Kidney (tissue), 14 donors: ENCODE measurements around the gene FOXD3. TPM values are rescaled to one million over a fixed set of nuclear protein-coding genes. Genes with fewer than 3 reads are reported as not detected.

Experiments used
- DNase-seq, 5 donors: peaks; one replicate each; pipeline ENCODE4 v3.0.0-alpha.2; 2013 to 2020
- FAIRE-seq: peaks from 2 replicates; lab custom pipeline; 2012; peaks lifted over from hg19 to GRCh38; lab: Jason Lieb, UNC
- H3K27ac ChIP-seq, 2 donors: one replicate each; pipeline ENCODE4 v1.7.0; 2013; ENCODE audit warnings: low read depth in 2 of 2, low read length in 2 of 2, inconsistent platforms in 1 of 2
- H3K27me3 ChIP-seq: one replicate; pipeline ENCODE4 v1.7.1; 2013; ENCODE audit warnings: low read length, inconsistent platforms; ENCODE audit not compliant: control insufficient read depth, insufficient read depth
- H3K36me3 ChIP-seq, 3 donors: one replicate each; pipeline versions ENCODE4 v1.7.0 to v1.7.1; 2013; ENCODE audit warnings: low read length in 3 of 3, control low read depth in 1 of 3, inconsistent platforms in 1 of 3; ENCODE audit not compliant: insufficient read depth in 3 of 3, control insufficient read depth in 2 of 3
- H3K4me1 ChIP-seq, 3 donors: one replicate each; pipeline versions ENCODE4 v1.7.0 to v1.7.1; 2013; ENCODE audit warnings: low read length in 3 of 3, inconsistent platforms in 1 of 3, low read depth in 1 of 3; ENCODE audit not compliant: control insufficient read depth in 2 of 3, insufficient read depth in 2 of 3
- H3K4me3 ChIP-seq, 3 donors: one replicate each; pipeline versions ENCODE4 v1.7.0 to v1.8.1; 2013; ENCODE audit warnings: low read length in 3 of 3, control low read depth in 1 of 3, inconsistent platforms in 1 of 3
- H3K9ac ChIP-seq, 3 donors: one replicate each; pipeline versions ENCODE4 v1.7.0 to v1.7.1; 2013; ENCODE audit warnings: low read length in 3 of 3, control low read depth in 1 of 3, inconsistent platforms in 1 of 3
- H3K9me3 ChIP-seq, 3 donors: one replicate each; pipeline versions ENCODE4 v1.7.0 to v1.7.1; 2013; ENCODE audit warnings: low read length in 3 of 3, control low read depth in 1 of 3, inconsistent platforms in 1 of 3; ENCODE audit not compliant: control insufficient read depth in 2 of 3, insufficient read depth in 1 of 3
- intact Hi-C: fragments of 100-400 bp; cut with DNase I; formaldehyde crosslinking; loops from one replicate; pipeline ENCODE4 v1.11.1; 2022
- polyA plus RNA-seq: library from polyadenylated mRNA; stranded (reverse); fragments of 350-450 nt; fragmentation: Illumina TruSeq; extraction: RNeasy Lipid Tissue Mini Kit (QIAGEN cat#74804); gene quantifications from one replicate; pipeline ENCODE4 v1.2.3, GENCODE V29; 2014; ENCODE audit warnings: low read depth, low replicate concordance; ENCODE audit not compliant: insufficient read depth
- total RNA-seq: library from RNA; stranded (reverse); fragmentation: NEBNext Ultra II Directional; extraction: Animal tissue kit (Norgen Biotek cat#: 25700); gene quantifications from one replicate; pipeline ENCODE4 v1.2.1, GENCODE V29; 2021
- TF ChIP-seq, protein P1 (sequence below): IDR thresholded peaks from 3 replicates; pipeline ENCODE4 v1.5.1; 2012; ENCODE audit warnings: mild to moderate bottlenecking, moderate library complexity, borderline replicate concordance; ENCODE audit not compliant: insufficient read depth; ENCODE audit errors: extremely low read depth
- donor health status: control.
- donor health status: control.
- donor health status: control.
- donor health status: control.
- donor health status: control.
- donor health status: DM: yes; HTN: yes; CAD: no.
- donor health status: Normal renal cell carcinoma (clear cell type).

Gene FOXD3
- total and polyA plus RNA-seq, 2 donors from 2014 or later = 0.17 to 0.31 TPM

DNA sequence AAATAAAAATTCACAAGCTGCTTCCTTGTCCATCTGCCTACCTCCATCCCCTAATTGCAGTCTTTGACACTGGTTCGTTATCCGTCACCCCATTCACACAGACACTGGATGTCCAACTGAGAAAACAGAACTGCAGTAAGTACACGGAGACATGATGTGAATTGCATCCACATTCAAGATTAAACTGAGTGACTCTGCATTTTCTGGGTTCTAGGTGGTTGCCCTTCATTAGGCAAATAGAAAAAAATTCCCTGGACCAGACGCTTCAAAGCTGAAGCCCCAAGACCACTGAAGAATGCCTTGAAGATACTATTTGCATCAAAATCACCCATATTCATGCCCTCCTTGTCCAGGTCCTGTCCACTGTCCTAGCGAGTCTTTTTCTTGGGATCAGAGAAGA, 37.2 kb downstream of the FOXD3 start:
- no peak overlapping the region for H3K4me3 ChIP-seq
- no peak overlapping the region for H3K27ac ChIP-seq
- DNase-seq = no peak
- no peaks in the 10 kb centered on the region for H3K4me1 ChIP-seq
- H3K9ac ChIP-seq = no peak overlapping the region
- H3K27me3 ChIP-seq = no peaks in the 10 kb centered on the region
- TF ChIP-seq, protein P1, sequence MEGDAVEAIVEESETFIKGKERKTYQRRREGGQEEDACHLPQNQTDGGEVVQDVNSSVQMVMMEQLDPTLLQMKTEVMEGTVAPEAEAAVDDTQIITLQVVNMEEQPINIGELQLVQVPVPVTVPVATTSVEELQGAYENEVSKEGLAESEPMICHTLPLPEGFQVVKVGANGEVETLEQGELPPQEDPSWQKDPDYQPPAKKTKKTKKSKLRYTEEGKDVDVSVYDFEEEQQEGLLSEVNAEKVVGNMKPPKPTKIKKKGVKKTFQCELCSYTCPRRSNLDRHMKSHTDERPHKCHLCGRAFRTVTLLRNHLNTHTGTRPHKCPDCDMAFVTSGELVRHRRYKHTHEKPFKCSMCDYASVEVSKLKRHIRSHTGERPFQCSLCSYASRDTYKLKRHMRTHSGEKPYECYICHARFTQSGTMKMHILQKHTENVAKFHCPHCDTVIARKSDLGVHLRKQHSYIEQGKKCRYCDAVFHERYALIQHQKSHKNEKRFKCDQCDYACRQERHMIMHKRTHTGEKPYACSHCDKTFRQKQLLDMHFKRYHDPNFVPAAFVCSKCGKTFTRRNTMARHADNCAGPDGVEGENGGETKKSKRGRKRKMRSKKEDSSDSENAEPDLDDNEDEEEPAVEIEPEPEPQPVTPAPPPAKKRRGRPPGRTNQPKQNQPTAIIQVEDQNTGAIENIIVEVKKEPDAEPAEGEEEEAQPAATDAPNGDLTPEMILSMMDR = no peak
- intact Hi-C loops = no loop called here
- FAIRE-seq = no peak
- no peaks in the 10 kb centered on the region for H3K9me3 ChIP-seq
- H3K36me3 ChIP-seq = no peaks in the 10 kb centered on the region

DNA sequence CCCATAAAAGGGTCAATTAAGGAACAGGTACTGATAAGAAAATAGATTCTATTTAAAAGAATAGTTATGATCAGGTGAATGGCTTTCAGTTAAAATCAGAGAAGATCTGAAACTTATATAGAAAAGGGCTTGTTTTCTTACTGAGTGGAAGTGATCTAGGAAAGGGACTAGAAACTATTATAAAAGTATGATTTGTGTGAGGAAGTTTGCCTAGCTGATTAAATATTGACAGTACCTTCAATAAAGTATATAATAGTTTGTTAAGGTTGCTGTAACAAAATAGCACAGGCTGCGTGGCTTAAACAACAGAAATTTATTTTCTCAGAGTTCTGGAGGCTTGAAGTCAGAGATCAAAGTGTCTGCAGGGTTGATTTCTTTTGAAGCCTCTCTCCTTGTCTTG, 39.7 kb downstream of the FOXD3 start:
- H3K27ac ChIP-seq = no peak overlapping the region
- peaks cover 0 to 3% (median 0%) of the 10 kb centered on the region in 3 donors for H3K4me1 ChIP-seq
- DNase-seq (no peak), FAIRE-seq (no peak)
- H3K9ac ChIP-seq = no peak overlapping the region
- intact Hi-C loops = no loop called here
- no peaks in the 10 kb centered on the region for H3K27me3 ChIP-seq
- H3K36me3 ChIP-seq = no peaks in the 10 kb centered on the region
- TF ChIP-seq, protein P1 = no peak
- no peaks in the 10 kb centered on the region for H3K9me3 ChIP-seq
- no peak overlapping the region for H3K4me3 ChIP-seq

DNA sequence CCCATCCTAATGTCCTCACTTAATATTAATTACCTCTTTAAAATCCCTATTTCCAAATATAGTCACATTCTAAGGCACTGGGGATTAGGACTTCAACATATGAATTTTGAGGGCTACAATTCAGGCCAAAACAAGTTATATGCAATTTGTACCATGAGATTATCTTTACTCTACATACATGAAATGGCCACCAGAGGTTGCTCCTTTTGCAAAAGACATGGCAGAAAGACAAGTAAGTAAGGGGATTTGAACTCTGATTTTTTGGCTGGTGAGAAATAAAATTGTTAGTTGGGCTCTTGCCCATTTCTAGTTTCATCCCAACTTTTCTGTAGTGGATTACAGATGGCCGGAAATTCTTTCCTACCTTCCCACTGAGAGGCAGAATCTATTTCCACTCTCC, 40.2 kb downstream of the FOXD3 start:
- no peak for FAIRE-seq
- Histone ChIP-seq H3K9ac (no peak overlapping the region), H3K36me3 (no peaks in the 10 kb centered on the region), H3K27ac (no peak overlapping the region), H3K4me1 (peaks cover 0 to 3% (median 0%) of the 10 kb centered on the region in 3 donors), H3K27me3 (no peaks in the 10 kb centered on the region), H3K9me3 (no peaks in the 10 kb centered on the region), H3K4me3 (no peak overlapping the region)
- intact Hi-C loops = no loop called here
- TF ChIP-seq, protein P1 = no peak
- DNase-seq = no peak

DNA sequence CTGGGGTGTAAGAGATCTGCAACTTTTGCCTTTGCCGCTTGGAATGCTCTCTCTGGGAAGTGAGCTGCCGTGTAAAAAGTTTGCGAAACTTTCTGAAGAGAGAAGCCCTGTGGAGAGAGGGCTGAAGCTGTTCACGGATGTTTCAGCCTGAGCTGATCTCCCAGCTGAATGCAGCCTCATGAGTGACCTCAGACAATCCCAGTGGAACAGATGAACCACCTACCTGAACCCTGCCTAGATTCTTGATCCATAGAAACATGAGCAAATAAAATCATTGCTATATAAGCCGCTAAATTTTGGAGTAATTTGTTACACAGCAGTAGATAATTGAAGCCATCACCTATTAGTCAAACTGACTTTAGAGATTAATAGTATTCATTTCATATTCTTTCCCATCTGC, 40.6 kb downstream of the FOXD3 start:
- no peak for FAIRE-seq
- intact Hi-C loops = no loop called here
- no peak overlapping the region for H3K9ac ChIP-seq
- no peak overlapping the region for H3K4me3 ChIP-seq
- DNase-seq = no peak
- H3K27ac ChIP-seq = no peak overlapping the region
- H3K36me3 ChIP-seq = no peaks in the 10 kb centered on the region
- no peaks in the 10 kb centered on the region for H3K27me3 ChIP-seq
- no peaks in the 10 kb centered on the region for H3K9me3 ChIP-seq
- TF ChIP-seq, protein P1 = no peak
- H3K4me1 ChIP-seq = peaks cover 0 to 3% (median 0%) of the 10 kb centered on the region in 3 donors
